PC-3 (cell line): ENCODE results near the gene CACNA1B. TPM values are rescaled to one million over a fixed set of nuclear protein-coding genes. Genes with fewer than 3 reads are reported as not detected.

Experiments used
- ATAC-seq: fragments of 200-7000 bp; cut with Tn5 transposase; 2 replicates; pipeline ENCODE4 v1.9.1; 2020; ENCODE audit warnings: mild to moderate bottlenecking, moderate library complexity
- BruUV-seq: library from RNA; stranded (reverse); fragments of 400-500 nt; replicated peaks from 2 replicates; lab custom pipeline; 2021; lab: Mats Ljungman, UMichigan
- CTCF ChIA-PET: fragments of 300-600 bp; sonication (Branson Sonifier 250); formaldehyde crosslinking; loops from one replicate; lab custom pipeline; 2022; ENCODE audit warnings: antibody characterized with exemption; lab: Charles Lee
- POLR2A ChIA-PET: fragments of 300-600 bp; sonication (Branson Sonifier 250); formaldehyde crosslinking; loops from one replicate; lab custom pipeline; 2022; ENCODE audit warnings: antibody characterized with exemption; ENCODE audit not compliant: unreplicated experiment; lab: Charles Lee
- DNase-seq: peaks from one replicate; pipeline ENCODE4 v3.0.0-alpha.2; 2015
- H2AFZ ChIP-seq: fragments of 300-600 bp; sonication (generic); 2 replicates; pipeline ENCODE4 v1.6.0; 2016; ENCODE audit warnings: antibody characterized with exemption, low read length
- H3F3A ChIP-seq: fragments of 300-600 bp; sonication (generic); one replicate; pipeline ENCODE4 v1.6.0; 2017; ENCODE audit warnings: antibody characterized with exemption, low read length, control low read depth, mild to moderate bottlenecking; ENCODE audit not compliant: unreplicated experiment
- H3K27ac ChIP-seq: fragments of 300-600 bp; sonication (generic); 2 replicates; pipeline ENCODE4 v1.5.1; 2016; ENCODE audit warnings: mild to moderate bottlenecking, low read length
- H3K27me3 ChIP-seq: fragments of 300-600 bp; sonication (generic); 2 replicates; pipeline ENCODE4 v1.6.1; 2016; ENCODE audit warnings: low read length, mixed read lengths
- H3K36me3 ChIP-seq: fragments of 300-600 bp; sonication (generic); 2 replicates; pipeline ENCODE4 v1.6.1; 2016; ENCODE audit warnings: low read depth, mixed run types, low read length, mixed read lengths
- H3K4me1 ChIP-seq: fragments of 300-600 bp; sonication (generic); 2 replicates; pipeline ENCODE4 v1.5.1; 2016; ENCODE audit warnings: low read length; ENCODE audit not compliant: insufficient read depth
- H3K4me2 ChIP-seq: fragments of 300-600 bp; sonication (generic); 2 replicates; pipeline ENCODE4 v1.6.0; 2016; ENCODE audit warnings: low read length
- H3K4me3 ChIP-seq: fragments of 300-600 bp; sonication (generic); 2 replicates; pipeline ENCODE4 v1.5.1; 2016; ENCODE audit warnings: mild to moderate bottlenecking, low read length, mixed read lengths
- H3K79me2 ChIP-seq: fragments of 300-600 bp; sonication (generic); 2 replicates; pipeline ENCODE4 v1.6.1; 2017; ENCODE audit warnings: low read length, mixed read lengths
- H3K9ac ChIP-seq: fragments of 300-600 bp; sonication (generic); 2 replicates; pipeline ENCODE4 v1.6.0; 2016; ENCODE audit warnings: mild to moderate bottlenecking, low read length
- H3K9me2 ChIP-seq: fragments of 300-600 bp; sonication (generic); replicated peaks from 2 replicates; pipeline ENCODE4 v1.6.1; 2016; ENCODE audit warnings: mixed run types, low read length, mixed read lengths
- H3K9me3 ChIP-seq: fragments of 300-600 bp; sonication (generic); 2 replicates; pipeline ENCODE4 v1.6.1; 2016; ENCODE audit warnings: low read length, mixed read lengths
- H4K20me1 ChIP-seq: fragments of 300-600 bp; sonication (generic); 2 replicates; pipeline ENCODE4 v1.6.1; 2016; ENCODE audit warnings: low read length, mixed read lengths
- EZH2 ChIP-seq: fragments of 300-600 bp; sonication (generic); IDR thresholded peaks from one replicate; pipeline ENCODE4 v1.6.1; 2017; ENCODE audit warnings: antibody characterized with exemption, mild to moderate bottlenecking, low read length; ENCODE audit not compliant: unreplicated experiment
- EZH2phosphoT487 ChIP-seq: fragments of 300-600 bp; sonication (generic); IDR thresholded peaks from 2 replicates; pipeline ENCODE4 v1.6.1; 2018; ENCODE audit warnings: mild to moderate bottlenecking, antibody characterized with exemption, low read length, borderline replicate concordance
- intact Hi-C: fragments of 100-400 bp; cut with micrococcal nuclease; formaldehyde crosslinking; loops from 2 replicates; pipeline ENCODE4 v1.9.0; 2023
- total RNA-seq: library from RNA; depleted of rRNA; stranded (reverse); fragments of >200 nt; gene quantifications from 2 replicates; pipeline ENCODE4 v1.2.3, GENCODE V29; 2014
- TF ChIP-seq, protein P1 (sequence below): fragments of 300-600 bp; sonication (generic); conservative IDR thresholded peaks from 2 replicates; pipeline ENCODE4 v1.5.1; 2017; ENCODE audit warnings: antibody characterized with exemption, low read depth, mild to moderate bottlenecking, low read length

The CACNA1B gene
- total RNA-seq, 1 experiment from 2014 or later, result not detected

- Histone ChIP-seq H3K4me3 (no peak overlapping the region), H4K20me1 (no peaks in the 10 kb centered on the region), H3K9ac (no peak overlapping the region), H3K4me1 (no peaks in the 10 kb centered on the region), H3K9me2 (no peaks in the 10 kb centered on the region), H2AFZ (no peak overlapping the region), H3F3A (no peaks in the 10 kb centered on the region), H3K79me2 (no peaks in the 10 kb centered on the region), H3K36me3 (no peaks in the 10 kb centered on the region), H3K27me3 (no peaks in the 10 kb centered on the region), H3K9me3 (no peaks in the 10 kb centered on the region), H3K27ac (no peak overlapping the region), H3K4me2 (no peak overlapping the region)
- intact Hi-C loops, result no loop called here
- DNase-seq, result no peak
- CTCF ChIA-PET, result no interaction called here
- no TSS peak for BruUV-seq
- ATAC-seq, result no peak
- TF ChIP-seq EZH2 (no peak), EZH2phosphoT487 (no peak)
- TF ChIP-seq, protein P1, sequence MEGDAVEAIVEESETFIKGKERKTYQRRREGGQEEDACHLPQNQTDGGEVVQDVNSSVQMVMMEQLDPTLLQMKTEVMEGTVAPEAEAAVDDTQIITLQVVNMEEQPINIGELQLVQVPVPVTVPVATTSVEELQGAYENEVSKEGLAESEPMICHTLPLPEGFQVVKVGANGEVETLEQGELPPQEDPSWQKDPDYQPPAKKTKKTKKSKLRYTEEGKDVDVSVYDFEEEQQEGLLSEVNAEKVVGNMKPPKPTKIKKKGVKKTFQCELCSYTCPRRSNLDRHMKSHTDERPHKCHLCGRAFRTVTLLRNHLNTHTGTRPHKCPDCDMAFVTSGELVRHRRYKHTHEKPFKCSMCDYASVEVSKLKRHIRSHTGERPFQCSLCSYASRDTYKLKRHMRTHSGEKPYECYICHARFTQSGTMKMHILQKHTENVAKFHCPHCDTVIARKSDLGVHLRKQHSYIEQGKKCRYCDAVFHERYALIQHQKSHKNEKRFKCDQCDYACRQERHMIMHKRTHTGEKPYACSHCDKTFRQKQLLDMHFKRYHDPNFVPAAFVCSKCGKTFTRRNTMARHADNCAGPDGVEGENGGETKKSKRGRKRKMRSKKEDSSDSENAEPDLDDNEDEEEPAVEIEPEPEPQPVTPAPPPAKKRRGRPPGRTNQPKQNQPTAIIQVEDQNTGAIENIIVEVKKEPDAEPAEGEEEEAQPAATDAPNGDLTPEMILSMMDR, result no peak
- POLR2A ChIA-PET, result no interaction called here
Measured at GRCh38 chr9:137833721-137834613, 43.6 kb upstream of the CACNA1B start.

DNA sequence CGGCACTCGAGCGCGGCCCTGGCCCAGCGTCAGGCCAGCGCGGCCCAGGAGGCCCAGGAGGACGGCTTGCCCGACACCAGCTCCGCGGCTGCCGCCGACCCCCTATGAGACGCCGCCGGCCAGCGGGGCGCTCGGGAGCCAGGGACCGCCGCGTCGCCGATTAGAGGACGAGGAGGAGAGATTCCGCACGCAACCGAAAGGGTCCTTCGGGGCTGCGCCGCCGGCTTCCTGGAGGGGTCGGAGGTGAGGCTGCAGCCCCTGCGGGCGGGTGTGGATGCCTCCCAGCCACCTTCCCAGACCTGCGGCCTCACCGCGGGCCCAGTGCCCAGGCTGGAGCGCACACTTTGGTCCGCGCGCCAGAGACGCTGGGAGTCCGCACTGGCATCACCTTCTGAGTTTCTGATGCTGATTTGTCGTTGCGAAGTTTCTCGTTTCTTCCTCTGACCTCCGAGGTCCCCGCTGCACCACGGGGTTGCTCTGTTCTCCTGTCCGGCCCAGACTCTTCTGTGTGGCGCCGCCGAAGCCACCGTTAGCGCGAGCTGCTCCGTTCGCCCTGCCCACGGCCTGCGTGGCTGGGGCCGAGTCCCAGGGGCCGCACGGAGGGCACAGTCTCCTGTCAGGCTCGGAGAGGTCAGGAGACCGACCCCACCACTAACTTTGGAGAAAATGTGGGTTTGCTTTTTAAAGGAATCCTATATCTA lies 42.6 kb upstream of the CACNA1B start:
- no peak overlapping the region for H2AFZ ChIP-seq
- no peak overlapping the region for H3K27ac ChIP-seq
- H4K20me1 ChIP-seq, result no peaks in the 10 kb centered on the region
- no peak for DNase-seq
- no TSS peak for BruUV-seq
- no peaks in the 10 kb centered on the region for H3K9me3 ChIP-seq
- ATAC-seq, result no peak
- no peak overlapping the region for H3K4me3 ChIP-seq
- no peaks in the 10 kb centered on the region for H3K36me3 ChIP-seq
- intact Hi-C loops, result no loop called here
- no peak overlapping the region for H3K9ac ChIP-seq
- ChIA-PET CTCF (no interaction called here), POLR2A (no interaction called here)
- H3K4me2 ChIP-seq, result no peak overlapping the region
- H3K4me1 ChIP-seq, result no peaks in the 10 kb centered on the region
- TF ChIP-seq EZH2 (no peak), EZH2phosphoT487 (no peak)
- TF ChIP-seq, protein P1, result no peak
- H3K9me2 ChIP-seq, result no peaks in the 10 kb centered on the region
- H3K27me3 ChIP-seq, result no peaks in the 10 kb centered on the region
- no peaks in the 10 kb centered on the region for H3K79me2 ChIP-seq
- no peaks in the 10 kb centered on the region for H3F3A ChIP-seq
